ENCODE data around the gene PEX11G.

The PEX11G gene

DNA sequence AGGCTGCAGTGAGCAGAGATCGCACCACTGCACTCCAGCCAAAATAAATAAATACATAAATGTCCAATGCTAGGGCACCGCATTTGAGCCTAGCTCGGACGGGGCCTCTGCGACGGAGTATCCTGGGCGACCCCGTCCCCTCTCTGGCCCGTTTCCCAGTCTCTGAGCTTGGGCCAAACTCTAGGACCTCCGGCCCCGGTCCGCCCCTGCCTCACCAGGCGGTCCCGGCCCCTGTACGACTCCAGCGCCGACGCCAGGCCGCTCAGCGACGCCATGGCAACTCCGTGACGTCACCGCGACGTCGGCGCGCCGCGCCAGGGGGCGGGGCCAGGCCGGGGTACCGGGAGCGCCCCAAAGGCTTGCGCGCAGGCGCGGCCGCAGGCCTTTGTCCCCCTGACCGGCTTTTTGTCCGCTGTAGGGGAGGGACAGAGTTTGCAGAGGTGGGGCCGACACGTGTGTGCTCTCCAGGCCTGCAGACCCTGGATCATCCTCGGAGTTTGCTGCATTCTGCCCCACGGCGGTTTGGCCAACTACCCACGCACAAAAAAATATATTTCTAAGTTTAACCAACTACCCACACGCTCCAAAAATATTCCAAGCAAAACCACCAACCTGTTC lies at the start of gene PEX11G:
TSS of gene PEX11G (minus strand) at position 300 of the 618 bp plus-strand sequence. CDS start at position 275, 25 bp downstream.
- peak; percentile 87 for DNase-seq

DNA sequence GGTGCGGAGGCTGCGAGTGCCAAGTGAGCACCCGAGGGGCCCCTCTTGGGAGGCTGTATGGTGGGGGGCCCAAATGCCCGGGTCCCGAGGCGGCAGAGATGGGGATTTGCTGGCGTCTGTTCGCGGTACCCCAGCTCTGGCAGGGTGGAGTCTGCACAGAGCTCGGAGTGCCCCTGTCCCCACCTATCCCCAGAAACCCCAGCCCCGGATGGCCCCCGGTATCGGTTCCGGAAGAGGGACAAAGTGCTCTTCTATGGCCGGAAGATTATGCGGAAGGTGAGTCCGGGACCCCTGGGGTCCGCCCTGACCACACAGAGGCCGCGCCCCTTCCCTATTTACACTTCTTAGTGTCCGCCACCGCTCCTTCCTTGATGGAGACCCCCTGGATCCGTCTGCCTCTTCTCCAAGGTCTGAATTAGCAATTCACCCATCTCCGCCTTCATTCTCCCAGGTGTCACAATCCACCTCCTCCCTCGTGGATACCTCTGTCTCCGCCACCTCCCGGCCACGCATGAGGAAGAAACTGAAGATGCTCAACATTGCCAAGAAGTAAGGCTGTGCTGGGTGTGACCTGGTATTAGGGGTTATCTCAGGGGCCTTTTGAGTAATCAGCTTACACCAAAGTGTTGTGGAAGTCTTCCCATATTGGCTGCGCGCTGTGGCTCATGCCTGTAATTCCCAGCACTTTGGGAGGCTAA lies 47.3 kb upstream of the PEX11G start:
- DNase-seq, result no peak

DNA sequence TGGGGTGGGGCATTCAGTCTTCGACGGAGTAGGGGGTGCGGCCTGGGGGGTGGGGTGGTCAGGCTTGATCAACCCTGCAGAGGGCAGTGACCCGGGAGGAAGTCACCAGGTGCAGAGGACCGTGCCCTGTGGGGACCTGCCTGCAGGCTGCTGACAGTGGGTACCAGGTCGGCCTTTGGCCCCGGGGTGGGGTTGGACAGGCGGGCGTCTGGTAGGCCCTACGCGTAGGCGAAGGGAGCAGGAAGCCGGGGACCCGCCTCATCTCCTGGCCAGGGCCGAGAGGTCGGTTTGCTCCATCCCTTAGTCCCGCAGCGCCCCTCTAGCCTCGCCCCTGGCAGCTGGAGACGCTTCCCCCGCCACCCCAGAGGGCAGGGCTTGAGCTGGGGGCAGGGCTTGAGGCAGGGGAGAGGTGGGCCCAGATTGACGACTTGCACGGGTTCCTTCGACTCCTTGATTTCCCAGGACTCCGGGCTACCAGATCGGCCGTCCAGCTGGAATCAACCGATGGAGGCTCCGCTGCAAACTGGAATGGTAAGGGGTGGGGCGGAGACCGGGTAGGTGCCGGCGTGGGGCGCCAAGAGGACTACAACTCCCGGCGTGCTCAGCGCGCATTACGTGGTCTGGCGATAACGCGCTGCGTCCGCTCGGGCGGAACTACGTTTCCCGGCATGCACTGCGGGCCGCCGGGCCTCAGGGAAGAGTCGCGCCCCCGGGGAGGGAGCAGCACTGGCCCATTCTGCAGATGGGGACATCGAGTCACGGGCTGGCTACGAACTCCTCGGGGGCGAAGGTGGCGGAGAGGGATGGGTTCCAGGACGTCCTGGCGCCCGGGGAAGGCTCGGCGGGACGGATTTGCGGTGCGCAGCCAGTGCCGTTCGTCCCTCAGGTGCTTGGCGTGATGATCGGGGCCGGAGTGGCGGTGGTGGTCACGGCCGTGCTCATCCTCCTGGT lies 46.5 kb upstream of the PEX11G start, which contains the start of gene PNPLA6:
TSS of gene PNPLA6 (plus strand) at position 671 of the 951 bp plus-strand sequence. CDS start at position 743, 72 bp downstream.
- peak; percentile 87 for DNase-seq

DNA sequence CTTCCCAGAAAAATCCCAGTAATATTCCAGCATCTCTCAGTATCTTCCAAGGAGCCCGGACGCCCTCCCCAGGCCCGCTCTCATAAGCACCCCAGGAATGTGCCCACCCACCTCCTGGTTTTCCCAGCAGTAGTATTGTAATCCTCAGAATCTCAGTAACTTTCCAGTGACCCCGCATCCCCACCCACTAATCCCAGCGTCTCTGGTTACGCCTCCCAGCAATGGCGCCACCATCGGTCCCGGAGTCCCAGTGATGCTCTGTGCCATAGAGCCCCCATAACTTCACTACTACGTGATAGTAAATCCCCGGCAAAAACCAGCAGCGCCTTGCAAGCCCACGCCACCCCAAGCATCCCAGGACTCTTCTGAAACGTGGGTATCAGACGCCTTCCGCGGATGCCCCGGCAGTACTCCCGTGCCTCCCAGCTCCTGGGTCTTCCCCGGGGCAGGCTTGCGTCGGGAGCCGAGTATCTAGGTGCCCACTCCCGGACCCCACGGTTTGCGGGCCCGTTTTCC lies 45.8 kb upstream of the PEX11G start:
- DNase-seq, result no peak

DNA sequence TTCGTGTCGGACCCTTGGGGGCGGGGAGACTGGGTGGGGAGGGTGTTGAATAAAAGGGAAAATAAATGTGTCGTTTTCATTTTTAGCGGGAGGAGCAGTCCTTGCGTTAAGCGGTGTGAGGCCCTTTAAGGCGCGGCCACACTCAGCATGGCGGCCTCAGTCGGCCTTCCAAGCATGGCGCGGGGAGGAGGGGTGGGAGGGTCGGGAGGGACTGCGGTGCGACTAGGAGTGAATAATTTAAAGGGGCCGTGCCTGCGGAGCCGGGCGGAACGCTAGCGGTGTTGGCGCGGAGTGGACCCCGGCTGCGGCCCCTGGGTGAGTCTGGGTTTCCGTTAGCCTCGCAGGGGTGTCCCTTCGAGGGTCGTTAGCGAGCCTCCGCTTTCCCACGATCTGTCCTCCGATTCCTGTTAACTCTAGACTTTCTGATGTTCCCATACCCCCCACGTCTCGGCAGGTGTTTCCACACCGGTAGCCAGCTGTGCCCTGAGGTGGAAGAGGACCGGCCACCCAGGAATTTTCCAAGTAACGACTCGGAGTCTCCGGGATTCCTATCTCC lies 45.2 kb upstream of the PEX11G start:
- DNase-seq, result peak; percentile 72

DNA sequence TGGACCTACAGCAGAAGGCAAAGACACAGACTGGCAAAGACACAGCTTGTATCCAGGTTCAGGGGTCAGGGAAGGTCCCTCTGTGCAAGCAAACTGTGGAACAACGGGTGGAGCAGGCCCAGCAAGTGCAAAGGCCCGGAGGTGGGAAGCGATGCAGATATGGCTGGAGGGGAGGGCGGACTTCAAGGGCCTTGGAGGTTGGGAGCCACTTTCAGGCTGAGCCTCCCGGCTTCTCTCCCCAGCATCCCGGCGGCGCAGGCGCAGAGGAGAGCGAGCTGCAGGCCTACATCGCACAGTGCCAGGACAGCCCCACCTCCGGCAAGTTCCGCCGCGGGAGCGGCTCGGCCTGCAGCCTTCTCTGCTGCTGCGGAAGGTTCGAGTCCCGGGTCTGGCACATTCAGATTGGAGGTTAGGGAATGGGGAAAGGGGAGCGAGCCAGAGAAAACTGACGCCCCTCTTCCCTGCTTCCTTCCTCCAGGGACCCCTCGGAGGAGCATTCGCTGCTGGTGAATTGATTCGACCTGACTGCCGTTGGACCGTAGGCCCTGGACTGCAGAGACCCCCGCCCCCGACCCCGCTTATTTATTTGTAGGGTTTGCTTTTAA lies 44.5 kb upstream of the PEX11G start:
- no peak for DNase-seq

DNA sequence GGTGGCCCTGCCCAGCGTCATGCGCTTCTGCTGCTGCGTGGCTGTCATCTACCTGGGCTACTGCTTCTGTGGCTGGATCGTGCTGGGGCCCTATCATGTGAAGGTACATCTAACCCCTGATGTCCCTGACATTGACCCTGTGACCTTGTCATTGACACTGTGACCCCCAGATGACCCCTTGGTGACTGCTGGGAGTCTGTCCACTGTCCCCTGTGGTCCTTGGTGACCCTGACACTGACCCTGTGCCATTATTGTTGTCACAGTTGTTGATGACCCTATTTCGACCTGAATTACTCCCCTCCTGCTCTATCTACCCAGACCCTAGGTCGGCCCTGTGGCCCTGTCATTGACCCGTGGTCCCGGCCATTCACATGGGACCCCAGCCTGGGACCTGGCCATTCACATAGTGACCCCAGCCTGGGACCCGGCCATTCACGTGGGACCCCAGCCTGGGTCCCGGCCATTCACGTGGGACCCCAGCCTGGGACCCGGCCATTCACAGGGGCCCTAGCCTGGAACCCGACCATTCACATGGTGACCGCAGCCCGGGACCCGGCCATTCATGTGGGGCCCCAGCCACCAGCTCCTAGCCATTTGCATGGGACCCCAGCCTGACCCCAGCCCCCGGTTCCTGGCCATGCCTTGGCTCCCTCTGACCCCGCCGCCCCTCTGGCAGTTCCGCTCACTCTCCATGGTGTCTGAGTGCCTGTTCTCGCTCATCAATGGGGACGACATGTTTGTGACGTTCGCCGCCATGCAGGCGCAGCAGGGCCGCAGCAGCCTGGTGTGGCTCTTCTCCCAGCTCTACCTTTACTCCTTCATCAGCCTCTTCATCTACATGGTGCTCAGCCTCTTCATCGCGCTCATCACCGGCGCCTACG lies 41.0 kb upstream of the PEX11G start:
- DNase-seq, result no peak

DNA sequence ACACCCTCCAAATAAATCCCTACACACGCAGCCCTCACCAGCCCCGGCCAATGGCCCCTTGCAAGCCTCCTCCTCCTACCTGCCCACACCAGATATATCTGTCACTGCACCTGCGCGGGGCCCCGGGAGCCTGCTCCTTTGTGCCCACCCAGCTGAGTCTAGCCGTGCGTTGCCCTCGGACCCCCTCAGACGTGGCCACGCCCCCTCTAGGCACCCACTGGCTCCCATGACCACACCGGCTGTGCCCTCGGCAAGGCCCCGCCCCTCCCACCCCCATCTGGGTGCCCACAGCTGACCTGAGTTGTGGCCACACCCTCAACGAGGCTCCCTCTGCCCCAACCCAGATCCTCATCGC lies 40.4 kb upstream of the PEX11G start:
- DNase-seq, result no peak

DNA sequence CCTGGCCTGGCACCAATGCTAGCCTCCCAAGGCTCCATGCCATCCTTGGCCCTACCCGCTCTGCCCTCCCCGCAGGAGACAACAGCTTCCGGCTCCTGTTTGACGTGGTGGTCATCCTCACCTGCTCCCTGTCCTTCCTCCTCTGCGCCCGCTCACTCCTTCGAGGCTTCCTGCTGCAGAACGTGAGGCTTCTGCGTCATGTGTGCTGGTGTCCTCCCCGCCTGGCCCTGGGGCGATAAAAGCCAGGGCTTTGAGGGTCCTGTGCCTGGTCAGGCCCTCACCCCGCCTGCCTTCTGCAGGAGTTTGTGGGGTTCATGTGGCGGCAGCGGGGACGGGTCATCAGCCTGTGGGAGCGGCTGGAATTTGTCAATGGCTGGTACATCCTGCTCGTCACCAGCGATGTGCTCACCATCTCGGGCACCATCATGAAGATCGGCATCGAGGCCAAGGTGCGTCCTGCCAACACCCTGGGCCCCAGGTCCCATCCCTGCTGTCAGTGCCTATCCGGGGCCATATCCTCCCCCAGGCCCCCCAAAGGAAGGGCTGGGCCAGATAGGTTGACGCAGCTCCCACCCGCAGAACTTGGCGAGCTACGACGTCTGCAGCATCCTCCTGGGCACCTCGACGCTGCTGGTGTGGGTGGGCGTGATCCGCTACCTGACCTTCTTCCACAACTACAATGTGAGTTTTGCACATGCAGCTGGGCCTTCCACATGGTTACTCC lies 39.8 kb upstream of the PEX11G start:
- no peak for DNase-seq

DNA sequence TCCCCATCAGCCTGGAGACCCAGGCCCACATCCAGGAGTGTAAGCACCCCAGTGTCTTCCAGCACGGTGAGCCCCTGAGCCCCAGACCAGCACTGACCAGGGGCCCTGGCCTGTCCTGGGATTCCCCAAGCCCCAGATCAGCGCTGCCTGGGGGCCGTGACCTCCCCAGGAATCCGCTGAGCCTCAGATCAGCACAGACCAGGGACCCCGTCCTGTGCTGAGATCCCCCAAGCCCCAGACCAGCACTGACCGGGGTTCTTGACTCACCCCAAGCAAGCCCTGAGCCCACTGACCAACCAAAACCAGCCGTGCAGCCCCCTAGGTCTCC lies 39.3 kb upstream of the PEX11G start:
- no peak for DNase-seq

DNA sequence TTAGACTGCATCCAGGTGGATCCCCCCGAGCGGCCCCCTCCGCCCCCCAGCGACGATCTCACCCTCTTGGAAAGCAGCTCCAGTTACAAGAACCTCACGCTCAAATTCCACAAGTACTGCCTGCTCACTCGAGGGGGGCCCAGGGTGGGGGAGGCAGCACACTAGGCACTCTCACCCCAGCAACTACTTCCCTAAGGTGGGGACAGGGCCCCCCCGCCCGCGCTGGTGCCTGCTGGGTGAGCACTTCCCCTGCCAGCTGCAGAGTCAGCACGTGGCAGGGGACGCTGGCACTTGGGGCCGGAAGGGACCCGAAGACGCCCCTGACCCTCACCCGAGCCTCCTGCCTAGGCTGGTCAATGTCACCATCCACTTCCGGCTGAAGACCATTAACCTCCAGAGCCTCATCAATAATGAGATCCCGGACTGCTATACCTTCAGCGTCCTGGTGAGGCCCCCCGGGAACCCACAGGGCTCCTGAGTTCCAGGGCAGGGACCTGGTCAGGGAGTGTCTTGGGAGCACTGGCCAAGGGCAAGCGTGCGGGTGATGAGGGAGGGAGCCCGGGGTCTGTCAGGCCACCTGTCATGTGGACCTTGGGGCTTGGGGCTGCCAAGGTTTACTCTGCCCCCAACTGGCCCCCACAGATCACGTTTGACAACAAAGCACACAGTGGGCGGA lies 38.8 kb upstream of the PEX11G start:
- DNase-seq, result no peak

DNA sequence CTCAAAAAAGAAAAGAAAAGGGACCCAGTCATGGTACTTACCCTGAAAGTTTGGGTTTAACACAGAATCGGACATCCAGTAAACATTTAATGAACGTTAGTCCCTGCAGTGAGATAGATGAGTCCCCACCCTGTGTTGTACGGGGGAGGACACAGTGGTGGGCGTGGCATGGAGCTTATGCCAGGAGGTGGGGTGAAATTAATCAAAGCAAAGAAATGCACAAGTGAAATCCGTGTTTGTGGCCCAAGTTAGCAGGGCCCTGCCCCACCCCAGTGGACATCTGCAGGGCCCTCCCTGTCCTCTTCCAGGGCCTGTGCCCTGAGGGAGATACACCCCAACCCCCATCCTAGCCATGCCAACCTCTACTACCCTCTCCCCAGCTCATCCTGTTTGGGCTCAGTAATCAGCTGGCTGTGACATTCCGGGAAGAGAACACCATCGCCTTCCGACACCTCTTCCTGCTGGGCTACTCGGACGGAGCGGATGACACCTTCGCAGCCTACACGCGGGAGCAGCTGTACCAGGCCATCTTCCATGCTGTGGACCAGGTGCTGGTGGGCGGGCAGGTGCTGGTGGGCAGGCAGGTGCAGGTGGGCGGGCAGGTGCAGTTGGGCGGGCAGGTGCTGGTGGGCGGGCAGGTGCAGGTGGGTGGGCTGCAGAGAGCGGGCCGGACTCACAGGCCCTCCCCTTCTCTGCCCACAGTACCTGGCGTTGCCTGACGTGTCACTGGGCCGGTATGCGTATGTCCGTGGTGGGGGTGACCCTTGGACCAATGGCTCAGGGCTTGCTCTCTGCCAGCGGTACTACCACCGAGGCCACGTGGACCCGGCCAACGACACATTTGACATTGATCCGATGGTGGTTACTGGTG lies 37.5 kb upstream of the PEX11G start:
- no peak for DNase-seq

DNA sequence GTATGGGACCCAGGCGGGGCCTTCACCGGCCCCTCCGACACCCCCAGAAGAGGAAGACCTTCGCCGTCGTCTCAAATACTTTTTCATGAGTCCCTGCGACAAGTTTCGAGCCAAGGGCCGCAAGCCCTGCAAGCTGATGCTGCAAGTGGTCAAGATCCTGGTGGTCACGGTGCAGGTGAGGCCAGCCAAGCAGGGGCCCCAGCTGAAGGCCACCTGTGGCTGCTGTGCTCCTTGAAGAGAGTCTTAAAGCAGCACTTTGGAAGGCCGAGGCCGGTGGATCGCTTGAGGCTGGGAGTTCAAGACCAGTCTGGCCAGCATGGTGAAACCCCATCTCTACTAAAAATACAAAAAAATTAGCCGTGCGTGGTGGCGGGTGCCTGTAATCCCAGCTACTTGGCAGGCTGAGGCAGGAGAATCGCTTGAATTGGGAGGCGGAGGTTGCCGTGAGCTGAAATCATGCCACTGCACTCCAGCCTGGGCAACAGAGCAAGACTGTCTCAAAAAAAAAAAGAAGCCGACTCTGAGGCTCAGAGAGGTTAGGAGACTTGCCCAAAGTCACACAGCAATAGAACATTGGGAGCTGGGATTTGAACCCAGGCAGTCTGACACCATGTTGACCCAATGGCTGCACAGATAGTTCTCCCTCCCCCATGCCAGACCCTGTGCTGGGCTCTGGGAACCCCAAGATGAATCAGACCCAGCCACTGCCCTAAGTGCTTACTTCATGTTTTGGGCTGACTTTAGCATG lies 36.3 kb upstream of the PEX11G start:
- no peak for DNase-seq

DNA sequence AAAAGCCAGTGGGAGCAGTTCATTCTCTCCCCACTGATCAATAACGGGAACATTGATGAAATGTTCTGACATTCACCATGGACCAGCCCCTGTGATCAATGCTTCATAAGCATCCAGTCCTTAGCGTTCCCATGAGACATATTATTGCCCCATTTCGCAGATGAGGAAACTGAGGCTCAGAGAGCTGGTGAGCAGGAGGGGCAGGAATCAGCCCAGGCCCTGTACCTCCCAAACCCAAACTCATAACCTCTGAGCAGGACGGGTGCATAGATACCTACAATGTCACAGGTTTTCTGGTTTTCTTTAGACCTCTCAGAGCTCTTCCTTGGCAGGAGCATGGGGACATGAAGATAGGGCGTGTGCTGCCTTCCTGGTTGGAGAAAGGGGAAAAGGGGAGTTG lies 35.7 kb upstream of the PEX11G start:
- no peak for DNase-seq

DNA sequence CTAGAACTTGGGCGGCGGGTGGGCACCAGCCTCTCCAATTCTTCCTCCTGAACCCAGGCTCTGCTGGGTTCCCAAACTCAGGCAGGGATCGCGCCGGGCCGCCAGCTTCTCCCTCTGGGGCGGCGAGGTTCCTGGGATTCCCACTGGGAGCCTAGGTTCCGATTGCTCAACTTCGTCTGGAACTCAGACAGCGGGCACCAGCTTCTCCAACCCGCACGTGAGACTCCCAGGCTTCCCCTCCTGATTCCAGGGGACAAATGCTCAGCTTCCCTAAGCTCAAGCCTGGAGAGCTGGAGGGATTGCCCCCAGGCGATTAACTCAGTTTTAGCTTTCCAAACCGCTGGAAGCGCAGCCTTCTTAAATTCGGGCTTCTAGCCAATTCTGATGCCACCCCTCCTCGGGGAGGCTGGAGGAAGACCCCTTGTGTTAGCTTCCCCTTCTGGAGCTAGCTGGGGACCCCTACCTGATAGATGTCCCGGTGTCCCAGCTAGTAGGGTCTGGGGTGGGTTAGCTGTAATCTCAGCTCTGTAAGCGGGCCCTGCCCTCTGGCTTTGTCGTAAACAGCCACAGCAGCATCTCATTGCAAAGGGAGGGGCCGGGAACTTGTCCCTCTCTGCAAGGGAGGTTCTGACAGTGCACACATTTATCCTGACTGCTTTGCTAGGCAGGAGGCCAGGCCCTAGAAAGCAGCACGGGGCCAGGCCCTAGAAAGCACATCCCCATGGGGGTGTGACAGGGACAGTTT lies 34.3 kb upstream of the PEX11G start:
- DNase-seq, result no peak

DNA sequence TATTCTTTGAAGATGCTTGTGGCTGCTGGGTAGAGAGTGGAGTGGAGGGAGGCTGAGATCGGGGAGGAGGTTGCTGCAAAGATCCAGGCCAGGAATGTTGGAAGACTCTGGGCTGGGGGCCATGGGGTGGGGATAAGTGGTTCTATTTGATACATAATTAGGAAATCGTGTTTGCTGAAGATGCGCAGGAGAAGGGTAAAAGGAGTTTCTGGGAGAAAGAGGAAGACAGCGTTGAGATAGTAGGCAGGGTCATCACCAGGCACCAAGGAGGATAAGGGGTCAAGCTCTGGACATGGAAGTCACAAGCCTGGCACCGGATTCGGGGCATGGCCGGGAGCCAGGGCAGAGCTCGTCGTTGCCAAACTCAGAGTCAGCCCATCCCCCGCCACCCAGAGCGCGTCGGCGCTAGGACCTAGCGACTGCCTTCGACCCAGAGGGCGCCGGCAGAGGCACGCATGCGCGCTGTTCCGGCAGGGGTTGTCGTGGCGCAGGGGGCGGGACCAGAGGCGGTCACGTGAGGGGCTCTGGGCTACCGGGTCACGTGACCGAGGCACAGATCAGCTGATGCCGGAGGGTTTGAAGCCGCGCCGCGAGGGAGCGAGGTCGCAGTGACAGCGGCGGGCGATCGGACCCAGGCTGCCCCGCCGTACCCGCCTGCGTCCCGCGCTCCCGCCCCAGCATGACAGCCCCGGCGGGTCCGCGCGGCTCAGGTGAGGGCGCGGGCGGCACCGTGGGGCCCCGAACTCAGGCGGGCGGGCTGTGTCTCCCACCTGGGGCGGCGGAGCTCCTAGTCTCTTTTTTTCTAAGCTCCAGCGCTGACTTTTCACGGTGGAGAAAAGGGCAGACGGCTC lies 33.5 kb upstream of the PEX11G start, which contains the start of gene MCOLN1:
TSS of gene MCOLN1 (plus strand) at position 553 of the 851 bp plus-strand sequence. CDS start at position 680, 127 bp downstream.
- DNase-seq, result peak; percentile 94

Data from NCI-H510A (cell line).